Measurements from ENCODE around the gene TMEM94. TPM values are rescaled to one million over a fixed set of nuclear protein-coding genes. Genes with fewer than 3 reads are reported as not detected.

TMEM94 gene
- polyA plus RNA-seq, 2 of the 4 experiments (the other 2 are of a cell fraction) = 30.5 to 63.8 TPM

- no peak for TF ChIP-seq HOXB13 (CRISPR knock-in tag; IDR thresholded peaks at IDR 0.05; ENCODE audit: low read depth)
- no peak for TF ChIP-seq NFE2L2 (conservative IDR thresholded peaks at IDR 0.05; ENCODE audit: low read length)
These were observed 48.6 kb upstream of the TMEM94 start (continued) for GRCh38 chr17:75407655-75408352.

- Histone ChIP-seq H3K4me2 (no peak overlapping the region), H3K4me3 (no peak overlapping the region), H3K4me1 (0 out of 3 replicates have a peak, but pooled peaks cover 4% of the 10 kb centered on the region), H3K9me3 (no peaks in the 10 kb centered on the region), H3K27ac (no peak overlapping the region)
- no peak for TF ChIP-seq BCL3 (IDR thresholded peaks at IDR 0.05)
- TF ChIP-seq FOSB (CRISPR knock-in tag; IDR thresholded peaks at IDR 0.05) = no peak
- TF ChIP-seq REST (IDR thresholded peaks at IDR 0.05) = no peak
- TF ChIP-seq CTCF (IDR thresholded peaks at IDR 0.05) = no peak
- DNase-seq (ENCODE audit: low read depth in 1 of 2, low spot score in 1 of 2) = no peak
- no peak for FAIRE-seq
- ATAC-seq = no peak
- ChIA-PET POLR2A (no interaction called here), CTCF (interaction anchor here (0.8 to 13.5 kb wide), 10 partner anchors 15 to 491 kb away, joined by 3 to 272 read pairs (median 3); partner anchors contain the start of gene MIF4GD)
- WGBS (ENCODE audit: missing lambda C conversion rate) = 48% methylated on average over 4 of the region's 4 CpGs
These were observed 46.3 kb upstream of the TMEM94 start for GRCh38 chr17:75410141-75410540.

GRCh38 chr17:75411328-75412067, 44.9 kb upstream of the TMEM94 start:
- ChIA-PET CTCF (interaction anchor here (0.6 to 13.5 kb wide), 50 partner anchors 8 to 371 kb away, joined by 3 to 272 read pairs (median 6); partner anchors contain the start of genes MIF4GD, MRPS7, SLC25A19 and SMIM5), POLR2A (no interaction called here)
- FAIRE-seq = no peak
- H3K4me1 ChIP-seq = 0 out of 3 replicates have a peak, but pooled peaks cover 3% of the 10 kb centered on the region
- ATAC-seq = no peak
- 62% methylated on average over 5 of the region's 5 CpGs for WGBS (ENCODE audit: missing lambda C conversion rate)
- H3K27ac ChIP-seq = no peak overlapping the region
- TF ChIP-seq HOXB5 (CRISPR knock-in tag; IDR thresholded peaks at IDR 0.05) = no peak
- TF ChIP-seq CHD4 (IDR thresholded peaks at IDR 0.05; ENCODE audit: borderline replicate concordance) = no peak
- TF ChIP-seq ESRRA (IDR thresholded peaks at IDR 0.05; ENCODE audit: borderline replicate concordance, low read length) = no peak
- no peak for TF ChIP-seq BCL3 (IDR thresholded peaks at IDR 0.05)
- TF ChIP-seq MYC (IDR thresholded peaks at IDR 0.05; ENCODE audit: borderline replicate concordance, low read length) = no peak
- TF ChIP-seq PBX3 (IDR thresholded peaks at IDR 0.05) = no peak
- no peak for TF ChIP-seq CBX8 (IDR thresholded peaks at IDR 0.05)
- TF ChIP-seq CTCF (IDR thresholded peaks at IDR 0.05) = no peak
- no peak for TF ChIP-seq NR3C1 (IDR thresholded peaks at IDR 0.05)
- no peak for TF ChIP-seq PHF8 (IDR thresholded peaks at IDR 0.05; ENCODE audit: borderline replicate concordance, low read depth)
- TF ChIP-seq FOSB (CRISPR knock-in tag; IDR thresholded peaks at IDR 0.05) = no peak
- no peak for DNase-seq (ENCODE audit: low read depth in 1 of 2, low spot score in 1 of 2)
- H3K4me2 ChIP-seq = no peak overlapping the region
- no peak overlapping the region for H3K4me3 ChIP-seq
- no peaks in the 10 kb centered on the region for H3K9me3 ChIP-seq

All from A549 (cell line).